ENCODE measurements around the gene RGL2. TPM values are rescaled to one million over a fixed set of nuclear protein-coding genes. Genes with fewer than 3 reads are reported as not detected.
"Not testable (repeated sequence)": the region's sequence is repeated elsewhere in the genome, so short reads cannot be mapped to it uniquely, and the experiment has no call there.

RGL2 gene
- total RNA-seq, 2 experiments from 2014 or later: 15.0 to 17.7 TPM

DNA sequence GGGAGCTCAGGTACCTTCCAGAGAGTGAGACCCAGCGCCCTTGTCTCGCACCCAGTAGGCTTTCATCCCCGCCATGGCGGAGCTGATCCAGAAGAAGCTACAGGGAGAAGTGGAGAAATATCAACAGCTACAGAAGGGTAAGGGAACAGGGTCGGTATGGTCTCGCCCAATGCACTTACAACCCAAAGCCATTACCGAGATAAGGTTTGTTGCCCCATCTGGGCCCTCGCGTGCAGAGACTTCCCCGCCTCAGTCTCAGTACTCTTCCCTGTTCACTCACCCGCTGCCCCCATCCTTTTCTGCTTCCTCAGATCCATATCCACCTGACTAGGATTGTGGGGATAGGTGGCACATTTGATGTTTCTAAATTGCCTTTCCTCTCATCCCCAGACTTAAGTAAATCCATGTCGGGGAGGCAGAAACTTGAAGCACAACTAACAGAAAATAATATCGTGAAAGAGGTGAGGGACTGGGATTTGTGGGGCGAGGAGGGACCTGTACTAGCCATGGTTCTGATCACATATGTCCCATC lies 8.9 kb downstream of the RGL2 start:
- no peak for DNase-seq
- H3K9me3 Mint-ChIP-seq: no peaks in the 10 kb centered on the region
- peaks cover 26% of the 10 kb centered on the region for H3K4me1 Mint-ChIP-seq
- peak overlapping the region; percentile 97 for H3K27ac Mint-ChIP-seq
- peaks cover 34% of the 10 kb centered on the region for H3K36me3 Mint-ChIP-seq
- no peaks in the 10 kb centered on the region for H3K27me3 Mint-ChIP-seq
- H3K4me3 Mint-ChIP-seq: peak overlapping the region; percentile 99

DNA sequence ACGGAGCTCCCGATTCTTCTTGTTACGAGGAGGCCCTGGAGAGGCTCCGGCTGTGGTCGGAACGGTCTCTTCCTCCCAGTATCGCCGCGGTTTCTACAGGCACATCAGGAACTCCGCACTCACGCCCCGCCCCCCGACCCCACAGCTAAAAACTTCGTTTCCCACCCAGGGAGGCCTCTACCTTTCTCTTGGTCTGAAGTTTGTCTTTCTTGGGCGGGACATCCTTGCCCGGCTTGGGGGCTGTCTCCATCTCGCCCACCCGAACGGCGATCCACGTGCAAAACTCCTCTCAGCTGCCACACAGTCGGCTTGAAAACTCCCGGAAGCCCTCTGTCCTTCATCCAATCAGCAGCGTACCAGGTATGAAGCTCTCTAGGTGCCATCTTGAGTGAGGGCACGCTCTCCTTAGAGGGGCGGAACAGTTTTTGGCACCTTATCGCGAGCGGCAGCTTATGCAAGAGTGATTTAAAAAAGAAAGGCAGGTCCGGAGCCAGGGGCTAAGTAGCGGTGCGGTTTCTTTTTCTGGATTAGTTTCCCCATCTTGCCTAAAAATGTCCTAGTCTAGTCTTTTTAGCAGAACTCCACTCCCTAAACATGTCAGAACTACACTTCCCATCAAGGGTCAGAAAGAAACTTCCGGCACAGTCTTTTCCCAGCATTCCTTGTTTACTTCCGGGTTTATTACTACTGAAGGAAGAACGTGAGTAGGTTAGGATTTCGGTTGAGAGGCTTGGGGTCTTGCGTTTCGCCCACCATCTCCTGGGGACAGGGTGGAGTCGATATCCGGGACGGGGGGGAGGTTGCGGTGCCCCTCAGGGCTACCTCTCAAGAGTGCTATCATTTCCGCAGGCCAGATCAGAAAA lies 9.6 kb downstream of the RGL2 start, which contains the start of the genes PFDN6 and WDR46:
TSS of gene PFDN6 (plus strand) at position 681 of the 863 bp plus-strand sequence. CDS start 256 bp downstream, outside the sequence.
TSS of gene WDR46 (minus strand) at position 319 of the 863 bp plus-strand sequence. CDS start at position 250, 69 bp downstream.
- no peaks in the 10 kb centered on the region for H3K27me3 Mint-ChIP-seq
- DNase-seq: peak; percentile 81
- H3K4me3 Mint-ChIP-seq: peak within 1 kb of the TSS; percentile 99
- peak within 1 kb of the TSS; percentile 97 for H3K27ac Mint-ChIP-seq
- H3K9me3 Mint-ChIP-seq: no peaks in the 10 kb centered on the region
- H3K4me1 Mint-ChIP-seq: peaks cover 26% of the 10 kb centered on the region
- peaks cover 34% of the 10 kb centered on the region for H3K36me3 Mint-ChIP-seq

DNA sequence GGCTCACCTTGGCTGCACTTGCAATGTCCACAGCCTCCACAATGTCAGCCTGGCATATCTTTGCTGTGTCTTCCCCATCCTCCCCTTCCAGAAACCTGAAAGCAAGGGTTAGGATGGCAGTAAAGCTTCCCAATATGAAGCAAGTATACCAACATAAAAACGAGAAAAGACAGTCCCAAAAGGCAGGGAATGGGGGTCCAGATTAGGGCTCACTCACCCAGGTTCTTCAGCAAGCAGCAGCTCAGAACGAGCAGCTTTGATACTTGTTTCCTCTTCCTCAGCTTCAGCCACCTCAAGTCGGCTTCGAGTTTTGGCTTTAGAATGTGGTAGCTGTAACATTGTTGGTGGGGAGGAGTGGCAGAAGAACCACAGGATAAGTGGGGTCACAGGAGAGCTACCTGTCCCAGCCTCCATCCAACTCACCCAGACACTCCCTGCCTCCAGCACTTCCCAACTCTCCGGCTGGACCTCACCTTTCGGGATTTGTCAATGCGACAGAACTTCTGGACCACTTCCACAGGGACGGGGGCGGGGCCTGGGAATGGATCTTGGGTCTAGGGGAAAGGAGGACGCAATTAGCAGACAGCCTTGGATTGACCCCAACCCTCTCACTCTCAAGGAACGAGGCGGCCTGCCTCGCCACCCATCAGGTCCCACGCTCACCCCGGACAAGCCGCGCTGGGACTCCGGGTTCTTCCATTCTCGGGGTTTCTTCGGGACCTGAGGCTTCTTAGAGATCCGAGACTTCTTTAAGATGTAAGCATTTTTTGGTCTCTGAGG lies 10.4 kb downstream of the RGL2 start:
- Mint-ChIP-seq H3K4me1 (peaks cover 26% of the 10 kb centered on the region), H3K27me3 (no peaks in the 10 kb centered on the region), H3K27ac (peak overlapping the region; percentile 97), H3K36me3 (peaks cover 34% of the 10 kb centered on the region), H3K9me3 (no peaks in the 10 kb centered on the region), H3K4me3 (peak overlapping the region; percentile 99)
- no peak for DNase-seq

DNA sequence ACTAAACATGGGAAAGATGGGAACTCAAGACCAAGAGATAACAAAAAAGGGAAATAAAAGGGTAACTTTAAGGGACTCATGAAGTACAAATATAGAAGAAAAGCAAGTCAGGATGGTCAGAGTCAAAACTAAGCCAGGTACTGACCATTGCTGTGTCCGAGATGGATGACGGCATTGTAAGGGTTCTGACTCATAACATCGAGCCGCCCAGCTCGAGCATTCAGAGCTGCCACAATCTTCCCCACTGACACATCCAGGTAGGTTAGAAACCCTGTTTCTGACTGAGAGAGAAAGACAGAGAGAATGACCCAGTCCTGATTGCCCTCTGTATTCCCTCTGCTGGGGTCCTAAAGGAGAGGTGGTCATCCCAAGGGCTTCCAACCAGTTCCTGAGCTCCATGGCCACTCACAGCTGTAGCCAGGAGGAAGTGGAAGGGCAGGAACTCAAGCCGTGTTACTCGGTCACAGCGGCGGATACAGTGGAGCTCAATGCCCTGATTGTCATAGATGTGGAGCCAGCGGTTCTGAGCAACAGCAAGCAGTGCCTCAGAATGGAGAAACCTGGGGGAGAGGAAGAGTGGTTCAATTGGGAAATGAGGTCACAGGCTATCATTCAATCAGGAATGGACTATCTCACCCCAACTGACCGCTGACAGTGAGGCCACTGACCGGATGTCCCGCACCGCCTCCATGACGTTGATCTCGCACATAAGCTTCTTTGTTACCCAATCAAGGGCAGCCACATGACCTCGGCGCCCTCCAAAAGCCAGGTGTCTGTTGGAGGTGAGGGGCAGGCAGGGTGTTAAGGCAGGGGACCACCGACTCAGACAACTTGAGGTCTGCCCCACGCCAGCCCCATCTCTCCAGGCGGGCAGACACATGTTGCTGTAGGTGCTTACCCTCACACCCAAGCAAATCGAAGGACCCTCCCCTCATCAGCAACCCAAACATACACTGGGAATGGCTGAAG lies 11.5 kb downstream of the RGL2 start:
- DNase-seq: no peak
- Mint-ChIP-seq H3K27me3 (no peaks in the 10 kb centered on the region), H3K27ac (no peak overlapping the region), H3K4me3 (peak overlapping the region; percentile 99), H3K4me1 (peaks cover 27% of the 10 kb centered on the region), H3K9me3 (no peaks in the 10 kb centered on the region), H3K36me3 (peaks cover 34% of the 10 kb centered on the region)

GRCh38 chr6:33285214-33285613 lies 13.5 kb downstream of the RGL2 start:
- not testable (repeated sequence) for H3K27me3 Mint-ChIP-seq, H3K27ac Mint-ChIP-seq, H3K9me3 Mint-ChIP-seq, DNase-seq, H3K4me3 Mint-ChIP-seq
- Mint-ChIP-seq H3K36me3 (peaks cover 23% of the 10 kb centered on the region), H3K4me1 (peaks cover 23% of the 10 kb centered on the region)

DNA sequence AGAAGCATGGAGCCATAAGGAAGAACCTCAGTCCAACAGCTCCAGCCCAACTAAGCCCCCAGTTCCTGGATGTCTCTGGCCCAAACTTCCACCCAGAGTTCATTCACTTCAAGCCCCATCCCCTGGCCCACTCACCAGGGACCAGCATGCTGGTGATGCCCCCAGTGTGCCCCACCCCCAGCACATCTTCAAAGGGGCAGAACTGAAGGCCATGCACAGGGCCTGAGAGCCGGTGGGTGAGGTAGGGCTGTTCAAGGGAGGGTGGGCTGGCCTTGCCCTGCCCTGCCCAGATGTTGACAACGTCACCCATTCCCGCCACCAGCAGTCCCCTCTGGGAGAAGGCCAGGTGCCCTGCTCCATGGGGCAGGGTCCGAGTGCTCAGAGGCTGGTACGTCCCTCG lies 18.2 kb downstream of the RGL2 start:
- Mint-ChIP-seq H3K4me3 (no peak overlapping the region), H3K27me3 (no peaks in the 10 kb centered on the region), H3K27ac (no peak overlapping the region), H3K9me3 (no peaks in the 10 kb centered on the region), H3K4me1 (peaks cover 34% of the 10 kb centered on the region), H3K36me3 (peaks cover 13% of the 10 kb centered on the region)
- no peak for DNase-seq

GRCh38 chr6:33279971-33280511 lies 18.7 kb downstream of the RGL2 start:
- Mint-ChIP-seq H3K4me1 (peaks cover 39% of the 10 kb centered on the region), H3K36me3 (peaks cover 18% of the 10 kb centered on the region)
- DNase-seq: no peak

DNA sequence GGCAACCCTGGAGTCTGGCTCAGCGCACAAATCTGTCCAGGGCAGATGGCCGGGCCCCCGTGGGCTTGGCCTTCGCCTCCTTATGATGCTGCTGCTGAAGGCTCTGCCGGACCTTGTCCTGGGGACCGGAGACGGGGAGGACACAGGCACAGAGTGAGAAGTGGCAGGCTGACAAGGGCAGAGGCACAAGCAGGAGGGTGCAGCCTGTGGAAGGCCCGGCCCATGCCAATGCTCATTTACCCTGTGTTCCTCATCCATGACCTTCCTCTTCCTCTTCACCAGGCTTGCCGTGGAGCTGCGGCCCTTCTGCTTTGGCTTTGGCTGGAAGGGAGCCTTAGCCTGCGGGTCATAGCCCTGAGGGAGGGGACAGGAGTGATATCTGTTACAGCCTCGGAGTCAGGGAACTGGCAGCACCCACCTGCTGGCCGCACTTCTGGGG lies 19.5 kb downstream of the RGL2 start:
- no peaks in the 10 kb centered on the region for H3K27me3 Mint-ChIP-seq
- H3K9me3 Mint-ChIP-seq: no peaks in the 10 kb centered on the region
- H3K4me3 Mint-ChIP-seq: no peak overlapping the region

More at GRCh38 chr6:33279971-33280511, 18.7 kb downstream of the RGL2 start:
- Mint-ChIP-seq H3K27me3 (no peaks in the 10 kb centered on the region), H3K9me3 (no peaks in the 10 kb centered on the region), H3K4me3 (no peak overlapping the region), H3K27ac (peak overlapping the region; percentile 62)

GRCh38 chr6:33278810-33279209 lies 19.9 kb downstream of the RGL2 start:
- H3K9me3 Mint-ChIP-seq: no peaks in the 10 kb centered on the region
- H3K36me3 Mint-ChIP-seq: peaks cover 30% of the 10 kb centered on the region
- peaks cover 48% of the 10 kb centered on the region for H3K4me1 Mint-ChIP-seq
- H3K4me3 Mint-ChIP-seq: no peak overlapping the region
- H3K27me3 Mint-ChIP-seq: no peaks in the 10 kb centered on the region
- peak overlapping the region; percentile 51 for H3K27ac Mint-ChIP-seq
- DNase-seq: no peak

More for the DNA sequence above, 19.5 kb downstream of the RGL2 start:
- DNase-seq: no peak
- Mint-ChIP-seq H3K36me3 (peaks cover 25% of the 10 kb centered on the region), H3K27ac (no peak overlapping the region), H3K4me1 (peaks cover 46% of the 10 kb centered on the region)

- peaks cover 48% of the 10 kb centered on the region for H3K4me1 Mint-ChIP-seq
- peaks cover 34% of the 10 kb centered on the region for H3K36me3 Mint-ChIP-seq
- no peaks in the 10 kb centered on the region for H3K9me3 Mint-ChIP-seq
- DNase-seq: no peak
- H3K4me3 Mint-ChIP-seq: no peak overlapping the region
- peak overlapping the region; percentile 39 for H3K27ac Mint-ChIP-seq
- H3K27me3 Mint-ChIP-seq: no peaks in the 10 kb centered on the region
These were observed 20.4 kb downstream of the RGL2 start for GRCh38 chr6:33278392-33278741.

- H3K9me3 Mint-ChIP-seq: no peaks in the 10 kb centered on the region
- DNase-seq: peak; percentile 43
- H3K36me3 Mint-ChIP-seq: peaks cover 40% of the 10 kb centered on the region
- peak overlapping the region; percentile 81 for H3K4me3 Mint-ChIP-seq
- H3K27ac Mint-ChIP-seq: peak overlapping the region; percentile 92
- no peaks in the 10 kb centered on the region for H3K27me3 Mint-ChIP-seq
- H3K4me1 Mint-ChIP-seq: peaks cover 48% of the 10 kb centered on the region
These were observed 20.9 kb downstream of the RGL2 start for GRCh38 chr6:33277663-33278391.

- Mint-ChIP-seq H3K27ac (peak within 1 kb of the TSS; percentile 100), H3K27me3 (no peaks in the 10 kb centered on the region), H3K9me3 (no peaks in the 10 kb centered on the region), H3K36me3 (peaks cover 48% of the 10 kb centered on the region), H3K4me3 (peak within 1 kb of the TSS; percentile 95), H3K4me1 (peaks cover 45% of the 10 kb centered on the region)
- peak; percentile 91 for DNase-seq
These were observed 21.7 kb downstream of the RGL2 start, which contains the start of gene B3GALT4 for GRCh38 chr6:33276864-33277662. B3GALT4 (plus strand) TSS chr6:33277123; CDS start chr6:33277420, 297 bp downstream.

DNA sequence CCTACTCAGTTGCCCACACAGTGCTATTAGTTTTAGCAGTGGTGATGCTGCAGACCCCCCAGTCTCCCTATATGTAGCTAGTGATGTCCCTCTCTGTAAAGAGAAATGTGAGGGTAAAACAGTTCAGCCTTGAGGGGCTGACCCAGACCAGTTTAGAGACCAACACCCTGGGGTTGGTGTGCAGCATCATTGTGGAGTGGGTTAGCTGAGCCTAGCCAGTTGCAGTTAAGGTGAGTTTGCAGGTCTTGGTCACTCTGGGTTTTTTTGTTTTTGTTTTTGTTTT lies 22.2 kb downstream of the RGL2 start:
- Mint-ChIP-seq H3K27me3 (no peaks in the 10 kb centered on the region), H3K4me3 (peak overlapping the region; percentile 95), H3K4me1 (peaks cover 43% of the 10 kb centered on the region), H3K9me3 (no peaks in the 10 kb centered on the region), H3K36me3 (peaks cover 53% of the 10 kb centered on the region), H3K27ac (peak overlapping the region; percentile 100)
- DNase-seq: no peak

Data from activated naive CD8-positive, alpha-beta T cell treated with anti-CD3 and anti-CD28 coated beads for 36 hours (primary cell).